Stomach (tissue), 9 donors: ENCODE measurements around the gene ANKRD33B. TPM values are rescaled to one million over a fixed set of nuclear protein-coding genes. Genes with fewer than 3 reads are reported as not detected.

Experiments
- DNase-seq, 2 donors: peaks; one replicate each; pipeline versions ENCODE4 v3.0.0 to v3.0.0-alpha.2; 2013 to 2019
- H3K27ac ChIP-seq, 5 donors: fragments of 200-600 bp in 4 of 5; sonication (generic) in 4 of 5; one replicate each; pipeline ENCODE4 v1.5.1; 2013 to 2019; ENCODE audit warnings: mild to moderate bottlenecking in 1 of 5, moderate library complexity in 1 of 5
- H3K27me3 ChIP-seq, 3 donors: fragments of 200-600 bp; sonication (generic); one replicate each; pipeline ENCODE4 v1.5.1; 2017 to 2019; ENCODE audit warnings: mixed run types in 1 of 3
- H3K36me3 ChIP-seq, 4 donors: fragments of 200-600 bp; sonication (generic); 1 replicate in 3 of 4; 2 replicates in 1 of 4; pipeline ENCODE4 v1.5.1; 2016 to 2019
- H3K4me1 ChIP-seq, 4 donors: fragments of 200-600 bp; sonication (generic); one replicate each; pipeline ENCODE4 v1.5.1; 2016 to 2019
- H3K4me3 ChIP-seq, 4 donors: fragments of 200-600 bp; sonication (generic) in 3 of 4; one replicate each; pipeline ENCODE4 v1.5.1; 2016 to 2019; ENCODE audit warnings: mild to moderate bottlenecking in 1 of 4
- H3K9me3 ChIP-seq, 4 donors: fragments of 200-600 bp; sonication (generic); one replicate each; pipeline ENCODE4 v1.5.1; 2016 to 2019
- CTCF ChIP-seq, 7 experiments: fragments of 450-650 bp in 4 of 7; fragments of 200-600 bp in 3 of 7; sonication (generic) in 3 of 7; IDR thresholded peaks; one replicate each; pipeline ENCODE4 v1.5.1; 2016 to 2019; ENCODE audit warnings: antibody characterized with exemption in 7 of 7, control low read depth in 2 of 7, mild to moderate bottlenecking in 1 of 7
- EP300 ChIP-seq: sonication (generic); formaldehyde crosslinking; IDR thresholded peaks from one replicate; pipeline ENCODE4 v1.6.1; 2017; ENCODE audit warnings: antibody characterized with exemption
- POLR2A ChIP-seq, 4 donors: fragments of 450-650 bp; IDR thresholded peaks; one replicate each; pipeline ENCODE4 v1.6.1; 2016; ENCODE audit warnings: antibody characterized with exemption in 4 of 4, control low read depth in 2 of 4, mild to moderate bottlenecking in 1 of 4, moderate library complexity in 1 of 4
- POLR2AphosphoS5 ChIP-seq, 3 donors: sonication (generic); formaldehyde crosslinking; IDR thresholded peaks; one replicate each; pipeline ENCODE4 v1.6.1; 2016; ENCODE audit warnings: antibody characterized with exemption in 3 of 3
- WGBS, 5 donors: extraction: QIAGEN DNeasy Blood & Tissue Kit in 3 of 5; methylation state at CpG; one replicate each; pipeline versions ENCODE4 v1.1.5 to v1.1.7; 2013 to 2018; 5-methylcytosine and 5-hydroxymethylcytosine counted together
- intact Hi-C: fragments of 100-400 bp; cut with DNase I; formaldehyde crosslinking; loops from one replicate; pipeline ENCODE4 v1.15.1; 2023; ENCODE audit warnings: low total_unique reads
- polyA plus RNA-seq, 3 donors: library from polyadenylated mRNA; stranded (reverse); fragments of 200-250 nt; gene quantifications; one replicate each; pipeline ENCODE4 v1.2.3, GENCODE V29; 2013
- total RNA-seq, 5 donors: library from RNA; depleted of rRNA; stranded (reverse); fragments of >200 nt; gene quantifications; one replicate each; pipeline versions ENCODE4 v1.1.0 to v1.2.3, GENCODE V29; 2014 to 2016
- donor health status: healthy with polysubstance abuse.
- donor health status: Bipolar disorder and iron deficiency.
- donor health status: healthy.

The ANKRD33B gene
- total and polyA plus RNA-seq, 8 donors, result 0.45 to 6.4 (median 1.8) TPM

DNA sequence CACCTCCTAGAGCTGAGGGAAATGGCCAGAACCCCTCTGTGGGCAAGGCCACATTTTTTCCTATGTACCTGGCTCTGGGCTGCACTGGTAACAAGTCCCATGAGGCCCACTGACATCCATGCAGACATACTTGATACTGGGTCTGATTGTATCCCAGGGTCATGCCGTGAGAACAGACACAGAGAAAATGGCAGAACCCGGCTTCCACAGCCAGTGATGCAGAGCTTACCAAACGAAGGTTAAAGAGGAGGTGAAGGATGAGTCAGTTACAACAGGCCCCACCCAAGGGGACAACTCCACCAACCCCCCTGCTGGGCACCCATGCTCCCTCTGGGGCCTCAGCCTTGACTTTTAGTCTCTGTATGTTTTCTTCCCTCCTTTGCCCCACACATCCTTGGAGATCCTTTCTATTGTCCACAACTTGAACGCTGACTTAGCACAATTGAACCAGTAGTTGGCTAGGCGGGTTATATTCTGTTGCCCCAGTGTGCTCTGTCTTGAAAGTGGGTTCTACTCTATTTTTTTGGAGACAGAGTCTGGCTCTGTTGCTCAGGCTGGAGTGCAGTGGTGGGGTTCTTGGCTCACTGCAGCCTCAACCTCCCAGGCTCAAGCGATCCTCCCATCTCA, 103.7 kb downstream of the ANKRD33B start:
- no peaks in the 10 kb centered on the region for H3K9me3 ChIP-seq
- DNase-seq, result no peak
- WGBS, 5 donors, result 85 to 93% (median 85%) methylated on average over 6 of the region's 6 CpGs
- intact Hi-C loops, result no loop called here
- no peaks in the 10 kb centered on the region for H3K27me3 ChIP-seq
- no peaks in the 10 kb centered on the region for H3K36me3 ChIP-seq
- no peak overlapping the region for H3K27ac ChIP-seq
- TF ChIP-seq POLR2A (IDR thresholded peaks at IDR 0.05), result no peak
- no peak for TF ChIP-seq CTCF (IDR thresholded peaks at IDR 0.05)
- TF ChIP-seq EP300, result no peak
- TF ChIP-seq POLR2AphosphoS5 (IDR thresholded peaks at IDR 0.05), result no peak
- H3K4me1 ChIP-seq, result peaks cover 6 to 11% (median 10%) of the 10 kb centered on the region in 4 donors
- no peak overlapping the region for H3K4me3 ChIP-seq

DNA sequence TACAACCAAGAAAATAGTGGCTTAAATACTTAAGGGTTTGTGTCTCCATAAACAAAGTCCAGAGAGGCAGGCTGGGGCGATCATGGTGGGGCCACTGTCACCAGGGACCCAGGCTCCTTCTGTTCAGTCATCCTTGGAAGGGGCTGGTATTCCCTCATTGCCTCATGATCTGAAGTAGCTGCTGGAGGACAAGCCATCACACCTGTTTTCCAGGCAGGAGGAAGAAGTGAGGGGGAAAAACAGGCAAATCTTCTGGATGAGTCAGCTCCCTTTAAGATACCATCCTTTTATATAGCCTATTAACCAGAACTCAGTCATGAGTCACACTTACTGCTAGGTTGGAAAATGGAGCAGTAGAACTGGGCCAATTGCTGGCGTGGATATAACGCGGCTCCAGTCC, 104.8 kb downstream of the ANKRD33B start:
- peaks cover 3 to 11% (median 7%) of the 10 kb centered on the region in 4 donors for H3K4me1 ChIP-seq
- 84 to 92% (median 91%) methylated on average over 4 of the region's 4 CpGs for WGBS, 5 donors
- H3K36me3 ChIP-seq, result no peaks in the 10 kb centered on the region
- no peak overlapping the region for H3K27ac ChIP-seq
- H3K27me3 ChIP-seq, result no peaks in the 10 kb centered on the region
- no peak overlapping the region for H3K4me3 ChIP-seq
- intact Hi-C loops, result no loop called here
- DNase-seq, result no peak
- no peak for TF ChIP-seq POLR2A (IDR thresholded peaks at IDR 0.05)
- no peak for TF ChIP-seq EP300
- TF ChIP-seq POLR2AphosphoS5 (IDR thresholded peaks at IDR 0.05), result no peak
- no peak for TF ChIP-seq CTCF (IDR thresholded peaks at IDR 0.05)
- H3K9me3 ChIP-seq, result no peaks in the 10 kb centered on the region

- H3K4me1 ChIP-seq, result peaks cover 0 to 6% (median 0%) of the 10 kb centered on the region in 4 donors
- no peak for TF ChIP-seq CTCF (IDR thresholded peaks at IDR 0.05)
- TF ChIP-seq POLR2A (IDR thresholded peaks at IDR 0.05), result no peak
- TF ChIP-seq EP300, result no peak
- TF ChIP-seq POLR2AphosphoS5 (IDR thresholded peaks at IDR 0.05), result no peak
- no peaks in the 10 kb centered on the region for H3K27me3 ChIP-seq
- no peak for DNase-seq
- 42 to 100% (median 95%) methylated on average over 1 of the region's 1 CpG for WGBS, 5 donors
- no peaks in the 10 kb centered on the region for H3K9me3 ChIP-seq
- intact Hi-C loops, result no loop called here
- H3K36me3 ChIP-seq, result no peaks in the 10 kb centered on the region
- H3K4me3 ChIP-seq, result no peak overlapping the region
- H3K27ac ChIP-seq, result no peak overlapping the region
Observed at GRCh38 chr5:10669983-10670382, 106.1 kb downstream of the ANKRD33B start.

DNA sequence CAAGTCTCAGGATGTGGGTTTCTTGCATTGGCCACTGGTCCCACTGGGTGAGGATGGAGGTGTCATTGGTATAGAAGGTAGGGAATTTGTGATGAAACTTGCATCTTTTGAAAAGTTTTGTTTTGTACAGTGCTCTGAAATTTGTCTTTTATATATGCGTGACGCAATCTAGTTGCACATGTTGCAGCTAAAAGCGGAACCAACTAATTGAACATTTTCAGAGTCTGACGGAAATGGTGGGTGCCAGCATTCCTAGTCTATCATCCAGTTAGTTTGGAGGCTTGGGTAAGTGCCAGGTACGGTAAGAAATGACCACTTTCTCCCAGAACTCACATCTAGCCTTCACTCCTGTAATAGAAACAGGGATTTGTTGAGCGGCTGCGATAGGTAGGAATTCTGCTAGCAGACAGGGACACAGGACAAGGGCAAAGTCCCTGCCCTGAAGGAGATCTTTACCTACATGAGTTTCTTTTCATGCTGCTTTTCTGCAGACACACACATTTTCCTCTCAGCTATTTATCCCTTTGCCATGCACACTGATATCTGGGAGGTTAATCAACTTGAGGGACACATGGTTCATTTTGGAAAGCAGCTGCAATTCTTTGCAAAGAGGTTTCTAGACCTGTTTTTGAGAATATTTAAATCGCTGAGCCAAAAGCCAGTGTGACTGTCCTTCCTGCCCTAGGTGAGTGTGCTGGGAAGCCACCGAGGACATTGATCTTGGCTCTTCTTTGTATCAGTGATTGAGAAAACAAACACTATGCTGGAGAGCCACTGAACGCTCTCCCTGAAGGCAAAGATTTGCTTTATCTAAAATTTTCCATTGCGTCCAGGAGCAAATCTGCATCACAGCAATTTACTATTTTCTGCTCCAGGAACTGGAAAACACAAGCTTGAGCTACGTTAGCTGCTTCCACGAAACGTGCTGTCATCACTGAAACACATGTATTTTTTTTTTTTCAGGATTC, 107.5 kb downstream of the ANKRD33B start:
- TF ChIP-seq POLR2A (IDR thresholded peaks at IDR 0.05) (no peak), CTCF (IDR thresholded peaks at IDR 0.05) (no peak)
- 52 to 68% (median 62%) methylated on average over 14 of the region's 14 CpGs for WGBS, 5 donors

More for the DNA sequence above, 107.5 kb downstream of the ANKRD33B start:
- DNase-seq, result no peak
- no peaks in the 10 kb centered on the region for H3K36me3 ChIP-seq
- H3K27ac ChIP-seq, result no peak overlapping the region
- no peak overlapping the region for H3K4me3 ChIP-seq
- no peaks in the 10 kb centered on the region for H3K27me3 ChIP-seq
- intact Hi-C loops, result no loop called here
- H3K4me1 ChIP-seq, result peaks cover 0 to 6% (median 0%) of the 10 kb centered on the region in 4 donors
- H3K9me3 ChIP-seq, result no peaks in the 10 kb centered on the region
